Keratinocyte (primary cell): Measurements from ENCODE around the gene TBKBP1. TPM values are rescaled to one million over a fixed set of nuclear protein-coding genes. Genes with fewer than 3 reads are reported as not detected.
"Not testable (repeated sequence)": the region's sequence is repeated elsewhere in the genome, so short reads cannot be mapped to it uniquely, and the experiment has no call there.

ENCODE experiments used
- DNase-seq: peaks from one replicate; pipeline ENCODE4 v3.0.0-alpha.2; 2011; ENCODE audit warnings: low read depth, missing footprints, low spot score
- FAIRE-seq: peaks from 2 replicates; lab custom pipeline; 2011; peaks lifted over from hg19 to GRCh38; lab: Jason Lieb, UNC
- H2AFZ ChIP-seq: 2 replicates; pipeline ENCODE4 v1.6.0; 2012; ENCODE audit warnings: low read length, control low read depth, inconsistent platforms; ENCODE audit not compliant: control insufficient read depth
- H3K27ac ChIP-seq: 2 replicates; pipeline ENCODE4 v1.5.1; 2011; ENCODE audit warnings: low read length; ENCODE audit not compliant: control insufficient read depth, insufficient read depth
- H3K27me3 ChIP-seq: 3 replicates; pipeline ENCODE4 v1.6.0; 2011; ENCODE audit warnings: low read length; ENCODE audit not compliant: control insufficient read depth, insufficient read depth; ENCODE audit errors: extremely low read depth
- H3K36me3 ChIP-seq, 2 experiments: 2 replicates in 1 of 2; 3 replicates in 1 of 2; pipeline ENCODE4 v1.5.1; 2011; ENCODE audit warnings: low read length in 2 of 2, mild to moderate bottlenecking in 1 of 2; ENCODE audit not compliant: control insufficient read depth in 2 of 2, insufficient read depth in 2 of 2; ENCODE audit errors: extremely low read depth in 1 of 2
- H3K4me1 ChIP-seq: 3 replicates; pipeline ENCODE4 v1.5.1; 2011; ENCODE audit warnings: low read length; ENCODE audit not compliant: control insufficient read depth, insufficient read depth; ENCODE audit errors: extremely low read depth
- H3K4me2 ChIP-seq: 3 replicates; pipeline ENCODE4 v1.6.0; 2011; ENCODE audit warnings: low read depth, low read length; ENCODE audit not compliant: control insufficient read depth, insufficient read depth; ENCODE audit errors: extremely low read depth
- H3K4me3 ChIP-seq, 3 experiments: fragments of 200-600 bp in 1 of 3; sonication (generic) in 1 of 3; 2 replicates in 2 of 3; 3 replicates in 1 of 3; pipeline ENCODE4 v1.5.1; 2011 to 2016; ENCODE audit warnings: low read length in 3 of 3, mild to moderate bottlenecking in 3 of 3, control low read depth in 2 of 3, inconsistent platforms in 1 of 3, low read depth in 1 of 3, mixed read lengths in 1 of 3, mixed run types in 1 of 3, moderate library complexity in 1 of 3; ENCODE audit not compliant: control insufficient read depth in 2 of 3, insufficient read depth in 2 of 3; ENCODE audit errors: extremely low read depth in 1 of 3
- H3K79me2 ChIP-seq: 2 replicates; pipeline ENCODE4 v1.6.0; 2012; ENCODE audit warnings: low read length; ENCODE audit not compliant: control insufficient read depth, insufficient read depth
- H3K9ac ChIP-seq: 3 replicates; pipeline ENCODE4 v1.6.0; 2011; ENCODE audit warnings: low read length; ENCODE audit not compliant: control insufficient read depth, insufficient read depth; ENCODE audit errors: extremely low read depth
- H3K9me1 ChIP-seq: 3 replicates; pipeline ENCODE4 v1.6.0; 2011; ENCODE audit warnings: low read length; ENCODE audit not compliant: control insufficient read depth, insufficient read depth; ENCODE audit errors: extremely low read depth
- H3K9me3 ChIP-seq: 2 replicates; pipeline ENCODE4 v1.5.1; 2012; ENCODE audit warnings: low read depth, low read length; ENCODE audit not compliant: control insufficient read depth
- H4K20me1 ChIP-seq: 3 replicates; pipeline ENCODE4 v1.6.0; 2011; ENCODE audit warnings: low read length; ENCODE audit not compliant: control insufficient read depth, insufficient read depth; ENCODE audit errors: extremely low read depth
- CTCF ChIP-seq, 3 experiments: IDR thresholded peaks in 1 of 3; conservative IDR thresholded peaks in 1 of 3; optimal IDR thresholded peaks in 1 of 3; 2 replicates in 2 of 3; 3 replicates in 1 of 3; pipeline versions ENCODE3 to v1.5.1; 2011; ENCODE audit warnings: low read length in 3 of 3, mild to moderate bottlenecking in 3 of 3, moderate library complexity in 2 of 3, control low read depth in 1 of 3, inconsistent platforms in 1 of 3; ENCODE audit not compliant: insufficient read depth in 2 of 3; ENCODE audit errors: extremely low read depth in 1 of 3
- EZH2 ChIP-seq: IDR thresholded peaks from one replicate; pipeline ENCODE4 v1.6.1; 2012; ENCODE audit warnings: inconsistent platforms, mild to moderate bottlenecking, low read length, moderate library complexity
- dilution Hi-C: fragments of 300-500 bp; cut with MboI; formaldehyde crosslinking; loops from one replicate; pipeline ENCODE4 v1.7.0; 2020; ENCODE audit warnings: low sequenced_read_pairs; ENCODE audit not compliant: extremely low pct_ligation_motif_present
- polyA plus RNA-seq, 5 experiments: library from polyadenylated mRNA; depleted of rRNA in 3 of 5; stranded (reverse) in 3 of 5; stranded (forward) in 1 of 5; unstranded in 1 of 5; fragments of >200 nt; gene quantifications; 1 replicate in 1 of 5; 2 replicates in 3 of 5; 3 replicates in 1 of 5; pipeline versions ENCODE4 v1.2.1 to v1.2.3, GENCODE V29; 2011 to 2012; ENCODE audit warnings: missing spikeins in 2 of 5, low read depth in 1 of 5, low replicate concordance in 1 of 5

TBKBP1 gene
- polyA plus RNA-seq, 1 donor (not counting 4 experiments of a cell fraction or from before 2014, with no cell fraction given) = 4.3 TPM

- no peak overlapping the region for H3K4me3 ChIP-seq
- H3K9me1 ChIP-seq = no peaks in the 10 kb centered on the region
- no peak overlapping the region for H3K4me2 ChIP-seq
- H3K36me3 ChIP-seq = peaks cover 37 to 58% of the 10 kb centered on the region in 2 experiments
- no peak overlapping the region for H3K9ac ChIP-seq
- H3K27me3 ChIP-seq = no peaks in the 10 kb centered on the region
- H3K9me3 ChIP-seq = no peaks in the 10 kb centered on the region
- no peaks in the 10 kb centered on the region for H3K4me1 ChIP-seq
- H2AFZ ChIP-seq = no peak overlapping the region
- FAIRE-seq (no peak), DNase-seq (no peak)
- TF ChIP-seq CTCF (optimal IDR thresholded peaks at IDR 0.05 in 1 of 3, IDR thresholded peaks at IDR 0.05 in 1 of 3, conservative IDR thresholded peaks at IDR 0.05 in 1 of 3; ENCODE audit: extremely low read depth in 1 of 3, insufficient read depth in 2 of 3, low read length in 3 of 3) (no peak), EZH2 (no peak)
- dilution Hi-C loops = no loop called here
- peaks cover 5% of the 10 kb centered on the region for H4K20me1 ChIP-seq
- no peak overlapping the region for H3K27ac ChIP-seq
- no peaks in the 10 kb centered on the region for H3K79me2 ChIP-seq
Observed at GRCh38 chr17:47682138-47682537, 11.8 kb upstream of the TBKBP1 start.

- dilution Hi-C loops, DNase-seq: not testable (repeated sequence)
- H3K36me3 ChIP-seq = peaks cover 34 to 58% of the 10 kb centered on the region in 2 experiments
Observed at GRCh38 chr17:47682727-47683126, 11.2 kb upstream of the TBKBP1 start.

GRCh38 chr17:47684025-47684424 is 9.9 kb upstream of the TBKBP1 start:
- dilution Hi-C loops = no loop called here
- Histone ChIP-seq H3K79me2 (no peaks in the 10 kb centered on the region), H3K9ac (no peak overlapping the region), H3K27me3 (no peaks in the 10 kb centered on the region), H3K27ac (no peak overlapping the region), H3K4me2 (no peak overlapping the region), H2AFZ (no peak overlapping the region), H3K4me3 (no peak overlapping the region), H3K36me3 (peaks cover 28 to 50% of the 10 kb centered on the region in 2 experiments), H3K4me1 (no peaks in the 10 kb centered on the region), H4K20me1 (peaks cover 5% of the 10 kb centered on the region), H3K9me1 (no peaks in the 10 kb centered on the region), H3K9me3 (no peaks in the 10 kb centered on the region)
- FAIRE-seq (no peak), DNase-seq (no peak)
- no peak for TF ChIP-seq CTCF (optimal IDR thresholded peaks at IDR 0.05 in 1 of 3, IDR thresholded peaks at IDR 0.05 in 1 of 3, conservative IDR thresholded peaks at IDR 0.05 in 1 of 3; ENCODE audit: extremely low read depth in 1 of 3, insufficient read depth in 2 of 3, low read length in 3 of 3)
- no peak for TF ChIP-seq EZH2

More at GRCh38 chr17:47682727-47683126, 11.2 kb upstream of the TBKBP1 start:
- H3K4me1 ChIP-seq, H3K9me1 ChIP-seq, H3K9ac ChIP-seq, FAIRE-seq, H3K9me3 ChIP-seq, H2AFZ ChIP-seq, H3K79me2 ChIP-seq, H3K4me3 ChIP-seq, H3K27me3 ChIP-seq, H3K27ac ChIP-seq, H3K4me2 ChIP-seq, H4K20me1 ChIP-seq: not testable (repeated sequence)
